KMS-11 (cell line): Measurements from ENCODE around the gene CHDH.

Source experiments
- H2AFZ ChIP-seq: fragments of 200-600 bp; sonication (generic); 2 replicates; pipeline ENCODE4 v1.6.1; 2016; ENCODE audit warnings: antibody characterized with exemption, mixed run types, low read depth
- H3K27ac ChIP-seq: fragments of 200-600 bp; sonication (generic); 2 replicates; pipeline ENCODE4 v1.6.1; 2016; ENCODE audit warnings: mild to moderate bottlenecking, mixed run types
- H3K27me3 ChIP-seq: fragments of 200-600 bp; sonication (generic); 2 replicates; pipeline ENCODE4 v1.6.1; 2017; ENCODE audit warnings: mild to moderate bottlenecking, low read depth, mixed run types, moderate library complexity; ENCODE audit not compliant: insufficient read depth
- H3K36me3 ChIP-seq: fragments of 200-600 bp; sonication (generic); 2 replicates; pipeline ENCODE4 v1.6.1; 2017; ENCODE audit warnings: mild to moderate bottlenecking, mixed run types; ENCODE audit not compliant: insufficient read depth
- H3K4me1 ChIP-seq: fragments of 200-600 bp; sonication (generic); 2 replicates; pipeline ENCODE4 v1.6.1; 2016; ENCODE audit warnings: mild to moderate bottlenecking, low read depth, mixed run types; ENCODE audit not compliant: poor library complexity, severe bottlenecking
- H3K4me2 ChIP-seq: fragments of 200-600 bp; sonication (generic); 2 replicates; pipeline ENCODE4 v1.7.0; 2016; ENCODE audit warnings: mild to moderate bottlenecking, mixed run types
- H3K4me3 ChIP-seq: fragments of 200-600 bp; sonication (generic); IDR thresholded peaks from 2 replicates; pipeline ENCODE4 v1.6.1; 2017; ENCODE audit warnings: low read depth, low read length, mixed read lengths; ENCODE audit not compliant: insufficient read depth
- H3K79me2 ChIP-seq: fragments of 200-600 bp; sonication (generic); 2 replicates; pipeline ENCODE4 v1.6.1; 2016; ENCODE audit warnings: low read depth, mixed run types; ENCODE audit not compliant: insufficient read depth
- H3K9ac ChIP-seq: fragments of 200-600 bp; sonication (generic); 2 replicates; pipeline ENCODE4 v1.6.1; 2016; ENCODE audit warnings: mild to moderate bottlenecking, mixed run types
- H4K20me1 ChIP-seq: fragments of 200-600 bp; sonication (generic); 2 replicates; pipeline ENCODE4 v1.6.1; 2016; ENCODE audit warnings: mild to moderate bottlenecking, mixed run types; ENCODE audit not compliant: insufficient read depth
- CTCF ChIP-seq: fragments of 200-600 bp; sonication (generic); conservative IDR thresholded peaks from 2 replicates; pipeline ENCODE4 v1.6.1; 2017; ENCODE audit warnings: low read depth, mild to moderate bottlenecking, antibody characterized with exemption, low read length, moderate library complexity, mixed read lengths

Gene CHDH

GRCh38 chr3:53846134-53846850 is at the start of gene CHDH, which contains the start of gene IL17RB:
CHDH (minus strand) TSS chr3:53846419; CDS start chr3:53824008, 22,411 bp downstream.
IL17RB (plus strand) TSS chr3:53846568; CDS start chr3:53846589, 21 bp downstream.
- H3K27ac ChIP-seq = no peak within 1 kb of the TSS
- peak within 1 kb of the TSS; percentile 36 for H3K4me2 ChIP-seq
- H2AFZ ChIP-seq = peak within 1 kb of the TSS; percentile 38
- peak within 1 kb of the TSS; percentile 32; the same call in 1 of the 2 replicates for H3K9ac ChIP-seq
- no peak within 1 kb of the TSS for H3K4me3 ChIP-seq
- no peaks in the 10 kb centered on the region for H3K27me3 ChIP-seq
- H4K20me1 ChIP-seq = no peaks in the 10 kb centered on the region
- H3K36me3 ChIP-seq = no peaks in the 10 kb centered on the region
- no peaks in the 10 kb centered on the region for H3K4me1 ChIP-seq
- TF ChIP-seq CTCF = no peak
- H3K79me2 ChIP-seq = no peaks in the 10 kb centered on the region

- no peaks in the 10 kb centered on the region for H3K27me3 ChIP-seq
- peak overlapping the region; percentile 82 for H3K27ac ChIP-seq
- no peaks in the 10 kb centered on the region for H3K36me3 ChIP-seq
- H4K20me1 ChIP-seq = no peaks in the 10 kb centered on the region
- H3K79me2 ChIP-seq = peaks cover 42% of the 10 kb centered on the region
- no peak overlapping the region for H3K4me3 ChIP-seq
- H2AFZ ChIP-seq = peak overlapping the region; percentile 50; the same call in 1 of the 2 replicates
- TF ChIP-seq CTCF = no peak
- H3K9ac ChIP-seq = peak overlapping the region; percentile 39; the same call in 1 of the 2 replicates
- peaks cover 33% of the 10 kb centered on the region for H3K4me1 ChIP-seq
- peak overlapping the region; percentile 91 for H3K4me2 ChIP-seq
These were observed 46.0 kb upstream of the CHDH start for GRCh38 chr3:53892286-53892637.

GRCh38 chr3:53891497-53892285 is 45.5 kb upstream of the CHDH start, which contains the start of gene SELENOK:
SELENOK (minus strand) TSS chr3:53891859.
- Histone ChIP-seq H3K4me3 (peak within 1 kb of the TSS; percentile 19), H3K36me3 (no peaks in the 10 kb centered on the region), H3K9ac (peak within 1 kb of the TSS; percentile 91), H2AFZ (peak within 1 kb of the TSS; percentile 50; the same call in 1 of the 2 replicates), H3K79me2 (peaks cover 42% of the 10 kb centered on the region), H3K4me2 (peak within 1 kb of the TSS; percentile 91), H3K27ac (peak within 1 kb of the TSS; percentile 82), H3K27me3 (no peaks in the 10 kb centered on the region), H4K20me1 (no peaks in the 10 kb centered on the region), H3K4me1 (peaks cover 39% of the 10 kb centered on the region)
- TF ChIP-seq CTCF = no peak

GRCh38 chr3:53890726-53891475 is 44.7 kb upstream of the CHDH start:
- H3K9ac ChIP-seq = peak overlapping the region; percentile 91
- no peak for TF ChIP-seq CTCF
- H3K36me3 ChIP-seq = no peaks in the 10 kb centered on the region
- no peaks in the 10 kb centered on the region for H3K27me3 ChIP-seq
- H3K4me2 ChIP-seq = peak overlapping the region; percentile 52
- peak overlapping the region; percentile 34; the same call in 1 of the 2 replicates for H2AFZ ChIP-seq
- peaks cover 42% of the 10 kb centered on the region for H3K79me2 ChIP-seq
- H3K27ac ChIP-seq = peak overlapping the region; percentile 82
- peak overlapping the region; percentile 19 for H3K4me3 ChIP-seq
- H3K4me1 ChIP-seq = peaks cover 47% of the 10 kb centered on the region
- H4K20me1 ChIP-seq = no peaks in the 10 kb centered on the region
